ENCODE measurements around the gene WNT11. TPM values are rescaled to one million over a fixed set of nuclear protein-coding genes. Genes with fewer than 3 reads are reported as not detected.
A peak's percentile ranks its signal among the peaks of the same experiment; 100 is the strongest.

The WNT11 gene
- total and polyA plus RNA-seq, 2 of the 13 experiments (the other 11 are each of a cell fraction or from before 2014, with no cell fraction given) = 0.34 to 0.66 TPM

- no peak for TF ChIP-seq MAFG (CRISPR knock-in tag; IDR thresholded peaks at IDR 0.05)
- peak; percentile 39; the same call in 1 of the 2 replicates for TF ChIP-seq ZNF841 (CRISPR knock-in tag; IDR thresholded peaks at IDR 0.05; ENCODE audit: borderline replicate concordance)
- TF ChIP-seq ZNF383 (CRISPR knock-in tag; IDR thresholded peaks at IDR 0.05; ENCODE audit: borderline replicate concordance) = no peak
- TF ChIP-seq, protein P1, sequence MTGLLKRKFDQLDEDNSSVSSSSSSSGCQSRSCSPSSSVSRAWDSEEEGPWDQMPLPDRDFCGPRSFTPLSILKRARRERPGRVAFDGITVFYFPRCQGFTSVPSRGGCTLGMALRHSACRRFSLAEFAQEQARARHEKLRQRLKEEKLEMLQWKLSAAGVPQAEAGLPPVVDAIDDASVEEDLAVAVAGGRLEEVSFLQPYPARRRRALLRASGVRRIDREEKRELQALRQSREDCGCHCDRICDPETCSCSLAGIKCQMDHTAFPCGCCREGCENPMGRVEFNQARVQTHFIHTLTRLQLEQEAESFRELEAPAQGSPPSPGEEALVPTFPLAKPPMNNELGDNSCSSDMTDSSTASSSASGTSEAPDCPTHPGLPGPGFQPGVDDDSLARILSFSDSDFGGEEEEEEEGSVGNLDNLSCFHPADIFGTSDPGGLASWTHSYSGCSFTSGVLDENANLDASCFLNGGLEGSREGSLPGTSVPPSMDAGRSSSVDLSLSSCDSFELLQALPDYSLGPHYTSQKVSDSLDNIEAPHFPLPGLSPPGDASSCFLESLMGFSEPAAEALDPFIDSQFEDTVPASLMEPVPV (CRISPR knock-in tag; IDR thresholded peaks at IDR 0.05) = no peak
- TF ChIP-seq, protein P2, sequence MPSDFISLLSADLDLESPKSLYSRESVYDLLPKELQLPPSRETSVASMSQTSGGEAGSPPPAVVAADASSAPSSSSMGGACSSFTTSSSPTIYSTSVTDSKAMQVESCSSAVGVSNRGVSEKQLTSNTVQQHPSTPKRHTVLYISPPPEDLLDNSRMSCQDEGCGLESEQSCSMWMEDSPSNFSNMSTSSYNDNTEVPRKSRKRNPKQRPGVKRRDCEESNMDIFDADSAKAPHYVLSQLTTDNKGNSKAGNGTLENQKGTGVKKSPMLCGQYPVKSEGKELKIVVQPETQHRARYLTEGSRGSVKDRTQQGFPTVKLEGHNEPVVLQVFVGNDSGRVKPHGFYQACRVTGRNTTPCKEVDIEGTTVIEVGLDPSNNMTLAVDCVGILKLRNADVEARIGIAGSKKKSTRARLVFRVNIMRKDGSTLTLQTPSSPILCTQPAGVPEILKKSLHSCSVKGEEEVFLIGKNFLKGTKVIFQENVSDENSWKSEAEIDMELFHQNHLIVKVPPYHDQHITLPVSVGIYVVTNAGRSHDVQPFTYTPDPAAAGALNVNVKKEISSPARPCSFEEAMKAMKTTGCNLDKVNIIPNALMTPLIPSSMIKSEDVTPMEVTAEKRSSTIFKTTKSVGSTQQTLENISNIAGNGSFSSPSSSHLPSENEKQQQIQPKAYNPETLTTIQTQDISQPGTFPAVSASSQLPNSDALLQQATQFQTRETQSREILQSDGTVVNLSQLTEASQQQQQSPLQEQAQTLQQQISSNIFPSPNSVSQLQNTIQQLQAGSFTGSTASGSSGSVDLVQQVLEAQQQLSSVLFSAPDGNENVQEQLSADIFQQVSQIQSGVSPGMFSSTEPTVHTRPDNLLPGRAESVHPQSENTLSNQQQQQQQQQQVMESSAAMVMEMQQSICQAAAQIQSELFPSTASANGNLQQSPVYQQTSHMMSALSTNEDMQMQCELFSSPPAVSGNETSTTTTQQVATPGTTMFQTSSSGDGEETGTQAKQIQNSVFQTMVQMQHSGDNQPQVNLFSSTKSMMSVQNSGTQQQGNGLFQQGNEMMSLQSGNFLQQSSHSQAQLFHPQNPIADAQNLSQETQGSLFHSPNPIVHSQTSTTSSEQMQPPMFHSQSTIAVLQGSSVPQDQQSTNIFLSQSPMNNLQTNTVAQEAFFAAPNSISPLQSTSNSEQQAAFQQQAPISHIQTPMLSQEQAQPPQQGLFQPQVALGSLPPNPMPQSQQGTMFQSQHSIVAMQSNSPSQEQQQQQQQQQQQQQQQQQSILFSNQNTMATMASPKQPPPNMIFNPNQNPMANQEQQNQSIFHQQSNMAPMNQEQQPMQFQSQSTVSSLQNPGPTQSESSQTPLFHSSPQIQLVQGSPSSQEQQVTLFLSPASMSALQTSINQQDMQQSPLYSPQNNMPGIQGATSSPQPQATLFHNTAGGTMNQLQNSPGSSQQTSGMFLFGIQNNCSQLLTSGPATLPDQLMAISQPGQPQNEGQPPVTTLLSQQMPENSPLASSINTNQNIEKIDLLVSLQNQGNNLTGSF (CRISPR knock-in tag; IDR thresholded peaks at IDR 0.05) = no peak
- TF ChIP-seq ZBTB7B (CRISPR knock-in tag; IDR thresholded peaks at IDR 0.05) = peak; percentile 32; the same call in 1 of the 2 replicates
- TF ChIP-seq SNAPC4 (CRISPR knock-in tag; IDR thresholded peaks at IDR 0.05) = no peak
- TF ChIP-seq ZNF691 (CRISPR knock-in tag; IDR thresholded peaks at IDR 0.05; ENCODE audit: borderline replicate concordance, low read depth) = no peak
- TF ChIP-seq TOPORS (CRISPR knock-in tag; IDR thresholded peaks at IDR 0.05) = no peak
- no peak for TF ChIP-seq MYNN (CRISPR knock-in tag; IDR thresholded peaks at IDR 0.05; ENCODE audit: low read depth)
- TF ChIP-seq ZNF577 (CRISPR knock-in tag; IDR thresholded peaks at IDR 0.05; ENCODE audit: borderline replicate concordance, low read depth) = no peak
- peak; percentile 66; the same call in 1 of the 2 replicates for TF ChIP-seq RBFOX2 (IDR thresholded peaks at IDR 0.05; ENCODE audit: low read depth, low read length)
- TF ChIP-seq ZIK1 (CRISPR knock-in tag; IDR thresholded peaks at IDR 0.05; ENCODE audit: borderline replicate concordance, low read depth) = no peak; the same call in 1 of the 2 replicates
- TF ChIP-seq, protein P3, sequence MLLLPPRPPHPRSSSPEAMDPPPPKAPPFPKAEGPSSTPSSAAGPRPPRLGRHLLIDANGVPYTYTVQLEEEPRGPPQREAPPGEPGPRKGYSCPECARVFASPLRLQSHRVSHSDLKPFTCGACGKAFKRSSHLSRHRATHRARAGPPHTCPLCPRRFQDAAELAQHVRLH (CRISPR knock-in tag; IDR thresholded peaks at IDR 0.05; ENCODE audit: borderline replicate concordance, low read depth) = no peak
These were observed 2.4 kb upstream of the WNT11 start (continued) for GRCh38 chr11:76208438-76209374.
